Progenitor cell of endocrine pancreas (in vitro differentiated cells): ENCODE results near the gene KAT2A. TPM values are rescaled to one million over a fixed set of nuclear protein-coding genes. Genes with fewer than 3 reads are reported as not detected.

Experiments
- DNase-seq: peaks from one replicate; pipeline ENCODE4 v3.0.0; 2021; ENCODE audit warnings: low spot score; ENCODE audit not compliant: unreplicated experiment
- H3K27ac Mint-ChIP-seq: 2 replicates; pipeline ENCODE4 v1.8.0; 2021; ENCODE audit warnings: mild to moderate bottlenecking, moderate library complexity, mixed read lengths
- H3K27me3 Mint-ChIP-seq: 2 replicates; pipeline ENCODE4 v1.8.0; 2021; ENCODE audit warnings: mixed read lengths
- H3K36me3 Mint-ChIP-seq: 2 replicates; pipeline ENCODE4 v1.8.0; 2022; ENCODE audit warnings: mixed read lengths; ENCODE audit not compliant: insufficient read depth
- H3K4me1 Mint-ChIP-seq: 2 replicates; pipeline ENCODE4 v1.8.0; 2021; ENCODE audit warnings: low read depth, mixed read lengths
- H3K4me3 Mint-ChIP-seq: 2 replicates; pipeline ENCODE4 v1.8.0; 2021; ENCODE audit warnings: low read depth, mild to moderate bottlenecking, moderate library complexity, mixed read lengths
- H3K9me3 Mint-ChIP-seq: 2 replicates; pipeline ENCODE4 v1.8.0; 2021; ENCODE audit warnings: low read depth, mixed read lengths
- total RNA-seq: library from RNA; stranded (reverse); gene quantifications from 2 replicates; pipeline ENCODE4 v1.2.1, GENCODE V29; 2021
- TF ChIP-seq, protein P1 (sequence below): fragments of 200-600 bp; sonication (generic); IDR thresholded peaks from one replicate; pipeline ENCODE4 v1.5.0; 2021; ENCODE audit warnings: antibody characterized with exemption, mild to moderate bottlenecking; ENCODE audit not compliant: unreplicated experiment

Gene KAT2A
- total RNA-seq, 1 donor from 2014 or later: 40.1 TPM

DNA sequence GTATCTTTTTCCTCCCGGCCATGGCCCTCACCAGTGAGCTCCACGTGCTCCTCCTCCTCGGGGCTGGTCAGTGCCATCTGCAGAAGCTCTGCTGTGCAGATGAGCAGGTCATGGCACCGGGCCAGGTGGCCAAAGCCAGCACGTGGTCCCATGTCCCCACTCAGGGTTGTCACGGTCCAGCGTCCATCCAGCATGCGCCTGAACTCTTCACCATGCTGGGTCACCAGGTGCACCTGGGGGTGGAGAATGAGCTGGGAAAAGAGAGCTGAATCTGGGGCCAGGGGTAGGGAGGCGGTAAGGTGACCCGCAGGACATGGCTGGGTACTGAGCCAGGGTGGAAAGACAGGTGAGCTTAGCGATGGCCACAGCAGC is 9.9 kb downstream of the KAT2A start:
- peaks cover 28% of the 10 kb centered on the region for H3K27me3 Mint-ChIP-seq
- TF ChIP-seq, protein P1, sequence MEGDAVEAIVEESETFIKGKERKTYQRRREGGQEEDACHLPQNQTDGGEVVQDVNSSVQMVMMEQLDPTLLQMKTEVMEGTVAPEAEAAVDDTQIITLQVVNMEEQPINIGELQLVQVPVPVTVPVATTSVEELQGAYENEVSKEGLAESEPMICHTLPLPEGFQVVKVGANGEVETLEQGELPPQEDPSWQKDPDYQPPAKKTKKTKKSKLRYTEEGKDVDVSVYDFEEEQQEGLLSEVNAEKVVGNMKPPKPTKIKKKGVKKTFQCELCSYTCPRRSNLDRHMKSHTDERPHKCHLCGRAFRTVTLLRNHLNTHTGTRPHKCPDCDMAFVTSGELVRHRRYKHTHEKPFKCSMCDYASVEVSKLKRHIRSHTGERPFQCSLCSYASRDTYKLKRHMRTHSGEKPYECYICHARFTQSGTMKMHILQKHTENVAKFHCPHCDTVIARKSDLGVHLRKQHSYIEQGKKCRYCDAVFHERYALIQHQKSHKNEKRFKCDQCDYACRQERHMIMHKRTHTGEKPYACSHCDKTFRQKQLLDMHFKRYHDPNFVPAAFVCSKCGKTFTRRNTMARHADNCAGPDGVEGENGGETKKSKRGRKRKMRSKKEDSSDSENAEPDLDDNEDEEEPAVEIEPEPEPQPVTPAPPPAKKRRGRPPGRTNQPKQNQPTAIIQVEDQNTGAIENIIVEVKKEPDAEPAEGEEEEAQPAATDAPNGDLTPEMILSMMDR: no peak
- no peak for DNase-seq
- no peaks in the 10 kb centered on the region for H3K4me1 Mint-ChIP-seq
- H3K9me3 Mint-ChIP-seq: no peaks in the 10 kb centered on the region
- no peak overlapping the region for H3K27ac Mint-ChIP-seq
- H3K4me3 Mint-ChIP-seq: no peak overlapping the region
- H3K36me3 Mint-ChIP-seq: peaks cover 2% of the 10 kb centered on the region

DNA sequence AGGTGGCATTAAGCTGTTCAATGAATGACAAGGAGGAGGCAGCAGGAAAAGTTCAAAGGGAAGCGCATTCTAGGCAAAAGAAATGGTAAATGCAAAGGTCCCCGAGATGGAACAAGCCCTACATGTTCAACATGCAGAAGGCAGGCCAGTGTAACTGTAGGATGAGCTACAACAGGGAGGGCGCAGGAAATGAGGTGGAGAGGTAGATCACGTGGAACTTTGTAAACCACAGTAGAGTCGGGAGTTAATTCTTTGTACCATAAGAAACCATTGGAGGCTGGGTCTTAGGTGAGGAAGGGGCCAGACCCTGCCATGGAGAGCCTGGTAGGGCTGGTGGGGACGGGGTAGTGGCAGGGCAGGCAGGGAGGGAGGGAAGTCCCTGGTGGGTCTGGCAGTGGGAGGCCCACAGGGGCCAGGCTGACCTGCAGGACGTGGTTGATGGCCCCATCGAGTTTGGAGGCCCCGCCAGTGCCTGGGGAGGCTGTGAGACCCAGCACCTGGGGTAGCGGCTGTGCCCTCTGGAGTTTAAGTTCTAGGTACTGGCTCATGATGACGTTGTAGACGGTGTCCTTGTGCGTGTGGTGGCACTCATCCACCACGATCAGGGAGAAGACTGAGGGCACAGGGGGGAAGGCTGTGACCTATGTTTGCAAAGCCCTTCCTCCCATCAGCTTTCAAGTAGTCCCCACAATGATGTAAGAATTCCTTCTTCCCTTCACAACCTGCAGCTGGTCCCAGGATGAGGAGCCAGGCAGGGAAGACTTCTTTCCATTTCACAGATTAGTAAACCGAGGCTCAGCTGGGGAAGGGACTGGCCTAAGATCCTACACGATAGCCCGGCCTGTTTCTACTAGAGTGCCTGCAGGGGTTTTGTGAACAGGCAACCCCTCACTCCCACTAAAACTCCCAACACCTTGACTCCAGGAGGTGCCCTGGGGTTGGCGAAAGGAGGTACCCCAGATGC is 10.6 kb downstream of the KAT2A start:
- Mint-ChIP-seq H3K27ac (peak overlapping the region; percentile 29), H3K4me3 (no peak overlapping the region), H3K4me1 (no peaks in the 10 kb centered on the region), H3K27me3 (peaks cover 34% of the 10 kb centered on the region), H3K36me3 (peaks cover 2% of the 10 kb centered on the region), H3K9me3 (no peaks in the 10 kb centered on the region)
- TF ChIP-seq, protein P1: no peak
- DNase-seq: no peak

DNA sequence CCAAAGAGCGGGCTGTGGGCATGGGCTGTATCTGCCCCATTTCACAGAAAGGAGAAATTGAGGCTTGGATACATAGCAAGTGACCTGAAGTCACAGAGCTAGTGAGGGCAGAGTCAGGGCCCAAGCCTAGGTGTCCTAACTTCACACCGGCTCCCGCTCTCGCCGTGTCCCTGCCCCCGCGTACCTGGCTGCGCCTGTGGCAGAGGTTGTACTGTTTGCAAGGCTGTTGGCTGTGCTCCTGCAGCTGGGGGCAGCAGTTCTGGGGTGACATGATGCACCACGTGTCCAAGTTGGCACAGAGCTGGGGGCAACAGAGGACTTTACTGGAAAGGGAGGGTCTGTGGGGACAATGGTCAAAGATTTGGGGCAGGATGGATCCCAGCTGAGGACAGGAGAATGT is 12.1 kb downstream of the KAT2A start:
- TF ChIP-seq, protein P1: no peak
- Mint-ChIP-seq H3K4me3 (no peak overlapping the region), H3K36me3 (peaks cover 2% of the 10 kb centered on the region), H3K9me3 (no peaks in the 10 kb centered on the region), H3K27ac (no peak overlapping the region), H3K27me3 (peaks cover 43% of the 10 kb centered on the region), H3K4me1 (no peaks in the 10 kb centered on the region)
- no peak for DNase-seq

DNA sequence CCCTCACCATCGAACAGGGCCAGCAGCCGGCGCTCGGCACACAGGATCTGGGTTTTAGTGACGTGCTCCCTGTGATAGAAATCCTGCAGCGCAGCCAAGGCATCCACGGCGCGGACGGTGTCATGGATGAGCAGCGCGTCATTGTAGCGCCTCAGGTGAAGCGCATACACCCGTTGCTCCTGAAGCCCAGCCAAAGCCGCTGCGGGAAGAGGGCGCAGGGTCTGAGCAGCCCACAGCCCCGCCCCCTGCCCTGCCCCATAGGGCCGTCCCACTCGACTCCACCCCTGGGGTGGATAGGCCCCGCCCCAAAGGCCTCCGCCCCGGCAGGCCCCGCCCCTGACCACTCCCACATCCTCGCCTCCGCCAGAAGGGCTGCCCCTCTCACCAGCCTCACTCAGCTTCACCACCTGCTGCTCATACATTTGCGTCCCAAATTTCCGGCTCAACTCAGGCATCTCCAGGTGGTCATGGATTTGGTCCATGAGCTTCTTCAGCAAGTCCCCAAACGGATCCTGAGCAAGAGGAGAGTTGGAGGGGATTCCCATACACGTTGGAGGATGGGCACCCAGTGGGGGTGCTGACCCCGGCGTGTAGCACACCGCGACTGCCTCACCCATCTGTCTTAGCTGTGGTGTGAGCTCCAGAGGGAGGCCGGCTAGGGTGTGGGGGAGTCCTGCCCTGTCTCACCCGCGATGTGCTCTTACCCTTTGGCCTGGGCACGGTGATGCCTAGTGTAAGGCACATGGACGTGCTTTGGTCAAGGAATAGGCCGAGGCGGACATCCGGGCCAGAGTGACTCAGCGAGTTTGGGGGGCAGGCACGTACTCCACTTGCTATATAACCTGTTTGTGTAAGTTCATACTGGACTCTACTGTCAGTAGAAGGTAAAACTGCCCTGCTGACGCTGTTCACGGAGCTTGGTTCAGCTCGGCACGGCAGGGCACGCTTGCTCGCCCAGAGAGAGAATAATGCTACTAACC is 13.3 kb downstream of the KAT2A start:
- H3K9me3 Mint-ChIP-seq: no peaks in the 10 kb centered on the region
- H3K27ac Mint-ChIP-seq: no peak overlapping the region
- H3K4me1 Mint-ChIP-seq: no peaks in the 10 kb centered on the region
- TF ChIP-seq, protein P1: no peak
- peaks cover 51% of the 10 kb centered on the region for H3K27me3 Mint-ChIP-seq
- no peaks in the 10 kb centered on the region for H3K36me3 Mint-ChIP-seq
- H3K4me3 Mint-ChIP-seq: no peak overlapping the region
- DNase-seq: peak; percentile 82

DNA sequence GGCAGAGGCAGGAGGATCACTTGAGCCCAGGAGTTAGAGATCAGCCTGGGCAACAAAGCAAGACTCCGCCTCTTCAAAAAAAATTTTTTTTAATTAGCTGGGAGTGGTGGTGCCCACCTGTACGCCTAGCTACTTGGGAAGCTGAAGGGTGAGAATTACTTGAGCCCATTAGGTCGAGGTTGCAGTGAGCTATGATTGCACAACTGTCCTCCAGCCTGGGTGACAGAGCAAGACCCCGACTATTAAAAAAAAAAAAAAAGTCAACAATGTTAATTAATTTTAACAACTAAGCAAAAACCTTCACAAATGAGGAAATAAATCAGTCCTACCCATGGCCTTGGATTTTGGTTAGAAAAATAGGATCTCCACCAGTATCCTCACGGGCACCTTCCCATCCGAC is 14.0 kb downstream of the KAT2A start:
- H3K9me3 Mint-ChIP-seq: no peaks in the 10 kb centered on the region
- TF ChIP-seq, protein P1: no peak
- DNase-seq: no peak
- H3K4me3 Mint-ChIP-seq: no peak overlapping the region
- H3K27me3 Mint-ChIP-seq: peaks cover 58% of the 10 kb centered on the region
- no peak overlapping the region for H3K27ac Mint-ChIP-seq
- no peaks in the 10 kb centered on the region for H3K4me1 Mint-ChIP-seq
- no peaks in the 10 kb centered on the region for H3K36me3 Mint-ChIP-seq
